Peyer's patch (tissue), 4 donors: ENCODE measurements around the gene NR5A1. TPM values are rescaled to one million over a fixed set of nuclear protein-coding genes. Genes with fewer than 3 reads are reported as not detected.

Source experiments
- DNase-seq, 3 donors: peaks; one replicate each; pipeline ENCODE4 v3.0.0-alpha.2; 2017 to 2019
- H3K27ac ChIP-seq, 4 donors: fragments of 200-600 bp; sonication (generic); one replicate each; pipeline ENCODE4 v1.5.1; 2016 to 2019
- H3K27me3 ChIP-seq, 2 donors: fragments of 200-600 bp; sonication (generic); one replicate each; pipeline ENCODE4 v1.5.1; 2019
- H3K36me3 ChIP-seq, 3 donors: fragments of 200-600 bp; sonication (generic); one replicate each; pipeline ENCODE4 v1.5.1; 2016 to 2019
- H3K4me1 ChIP-seq, 4 donors: fragments of 200-600 bp; sonication (generic); one replicate each; pipeline ENCODE4 v1.5.1; 2016 to 2019
- H3K4me3 ChIP-seq, 4 donors: fragments of 200-600 bp; sonication (generic); 1 replicate in 3 of 4; 2 replicates in 1 of 4; pipeline ENCODE4 v1.5.1; 2016 to 2019; ENCODE audit warnings: mild to moderate bottlenecking in 1 of 4
- H3K9me3 ChIP-seq, 4 donors: fragments of 200-600 bp; sonication (generic); one replicate each; pipeline ENCODE4 v1.5.1; 2016 to 2019; ENCODE audit warnings: mild to moderate bottlenecking in 1 of 4
- POLR2A ChIP-seq, 2 donors: fragments of 450-650 bp; IDR thresholded peaks; one replicate each; pipeline ENCODE4 v1.5.1; 2017; ENCODE audit warnings: antibody characterized with exemption in 2 of 2, mild to moderate bottlenecking in 2 of 2, moderate library complexity in 2 of 2
- total RNA-seq, 4 donors: library from RNA; depleted of rRNA; stranded (reverse); fragments of >200 nt; gene quantifications; one replicate each; pipeline ENCODE4 v1.1.0, GENCODE V29; 2016
- TF ChIP-seq, protein P1 (sequence below), 6 experiments: fragments of 450-650 bp in 4 of 6; fragments of 200-600 bp in 2 of 6; sonication (generic) in 1 of 6; IDR thresholded peaks; one replicate each; pipeline ENCODE4 v1.5.1; 2017 to 2019; ENCODE audit warnings: antibody characterized with exemption in 6 of 6, mild to moderate bottlenecking in 3 of 6, moderate library complexity in 1 of 6

Gene NR5A1
- total RNA-seq, 4 donors from 2014 or later: 0.18 TPM; not detected in 3

GRCh38 chr9:124505006-124505900, 1.9 kb downstream of the NR5A1 start:
- TF ChIP-seq, protein P1, sequence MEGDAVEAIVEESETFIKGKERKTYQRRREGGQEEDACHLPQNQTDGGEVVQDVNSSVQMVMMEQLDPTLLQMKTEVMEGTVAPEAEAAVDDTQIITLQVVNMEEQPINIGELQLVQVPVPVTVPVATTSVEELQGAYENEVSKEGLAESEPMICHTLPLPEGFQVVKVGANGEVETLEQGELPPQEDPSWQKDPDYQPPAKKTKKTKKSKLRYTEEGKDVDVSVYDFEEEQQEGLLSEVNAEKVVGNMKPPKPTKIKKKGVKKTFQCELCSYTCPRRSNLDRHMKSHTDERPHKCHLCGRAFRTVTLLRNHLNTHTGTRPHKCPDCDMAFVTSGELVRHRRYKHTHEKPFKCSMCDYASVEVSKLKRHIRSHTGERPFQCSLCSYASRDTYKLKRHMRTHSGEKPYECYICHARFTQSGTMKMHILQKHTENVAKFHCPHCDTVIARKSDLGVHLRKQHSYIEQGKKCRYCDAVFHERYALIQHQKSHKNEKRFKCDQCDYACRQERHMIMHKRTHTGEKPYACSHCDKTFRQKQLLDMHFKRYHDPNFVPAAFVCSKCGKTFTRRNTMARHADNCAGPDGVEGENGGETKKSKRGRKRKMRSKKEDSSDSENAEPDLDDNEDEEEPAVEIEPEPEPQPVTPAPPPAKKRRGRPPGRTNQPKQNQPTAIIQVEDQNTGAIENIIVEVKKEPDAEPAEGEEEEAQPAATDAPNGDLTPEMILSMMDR (IDR thresholded peaks at IDR 0.05): no peak
- no peak for TF ChIP-seq POLR2A (IDR thresholded peaks at IDR 0.05)
- Histone ChIP-seq H3K27me3 (peaks cover 0 to 30% of the 10 kb centered on the region in 2 donors), H3K27ac (no peak overlapping the region), H3K9me3 (no peaks in the 10 kb centered on the region), H3K4me3 (peak overlapping the region in 2 of 4 donors; percentile 17 to 27), H3K36me3 (no peaks in the 10 kb centered on the region), H3K4me1 (peaks cover 0 to 20% (median 4%) of the 10 kb centered on the region in 4 donors)
- no peak for DNase-seq

DNA sequence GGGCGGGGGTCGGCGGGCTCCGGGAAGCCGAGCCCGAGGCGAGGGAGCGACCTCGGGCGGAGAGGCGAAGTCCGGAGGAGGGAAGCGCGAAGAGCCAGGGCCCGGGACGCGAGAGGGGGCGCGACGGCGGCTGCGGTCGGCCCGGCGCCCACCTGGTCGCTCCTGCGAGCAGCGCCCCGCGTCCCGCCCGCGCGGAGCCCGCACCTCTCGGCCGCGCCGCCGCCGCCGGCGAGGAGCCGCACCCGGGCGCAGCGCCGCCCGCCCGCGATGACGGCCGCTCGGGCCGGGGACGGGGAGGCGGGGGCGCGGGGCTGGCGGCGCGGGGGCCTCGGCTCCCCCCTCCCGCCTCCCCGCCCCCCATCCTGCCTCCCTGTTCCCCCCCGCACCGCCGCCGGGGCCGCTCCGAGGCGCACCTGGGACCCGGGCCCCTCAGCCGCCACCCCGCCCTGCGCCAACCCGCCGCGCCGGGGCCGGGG, 2.6 kb downstream of the NR5A1 start:
- H3K36me3 ChIP-seq: no peaks in the 10 kb centered on the region
- peaks cover 0 to 30% of the 10 kb centered on the region in 2 donors for H3K27me3 ChIP-seq
- peak overlapping the region in 2 of 4 donors; percentile 21 to 33 for H3K4me3 ChIP-seq
- TF ChIP-seq, protein P1 (IDR thresholded peaks at IDR 0.05): no peak
- TF ChIP-seq POLR2A (IDR thresholded peaks at IDR 0.05): no peak
- no peak overlapping the region for H3K27ac ChIP-seq
- no peaks in the 10 kb centered on the region for H3K9me3 ChIP-seq
- H3K4me1 ChIP-seq: peaks cover 0 to 20% (median 4%) of the 10 kb centered on the region in 4 donors
- DNase-seq: no peak

GRCh38 chr9:124503713-124504529, 3.3 kb downstream of the NR5A1 start:
- Histone ChIP-seq H3K9me3 (no peaks in the 10 kb centered on the region), H3K4me3 (peak overlapping the region in 2 of 4 donors; percentile 21 to 33), H3K27ac (no peak overlapping the region), H3K4me1 (peaks cover 0 to 20% (median 4%) of the 10 kb centered on the region in 4 donors), H3K36me3 (no peaks in the 10 kb centered on the region), H3K27me3 (peaks cover 0 to 30% of the 10 kb centered on the region in 2 donors)
- TF ChIP-seq, protein P1 (IDR thresholded peaks at IDR 0.05): no peak
- DNase-seq: no peak

DNA sequence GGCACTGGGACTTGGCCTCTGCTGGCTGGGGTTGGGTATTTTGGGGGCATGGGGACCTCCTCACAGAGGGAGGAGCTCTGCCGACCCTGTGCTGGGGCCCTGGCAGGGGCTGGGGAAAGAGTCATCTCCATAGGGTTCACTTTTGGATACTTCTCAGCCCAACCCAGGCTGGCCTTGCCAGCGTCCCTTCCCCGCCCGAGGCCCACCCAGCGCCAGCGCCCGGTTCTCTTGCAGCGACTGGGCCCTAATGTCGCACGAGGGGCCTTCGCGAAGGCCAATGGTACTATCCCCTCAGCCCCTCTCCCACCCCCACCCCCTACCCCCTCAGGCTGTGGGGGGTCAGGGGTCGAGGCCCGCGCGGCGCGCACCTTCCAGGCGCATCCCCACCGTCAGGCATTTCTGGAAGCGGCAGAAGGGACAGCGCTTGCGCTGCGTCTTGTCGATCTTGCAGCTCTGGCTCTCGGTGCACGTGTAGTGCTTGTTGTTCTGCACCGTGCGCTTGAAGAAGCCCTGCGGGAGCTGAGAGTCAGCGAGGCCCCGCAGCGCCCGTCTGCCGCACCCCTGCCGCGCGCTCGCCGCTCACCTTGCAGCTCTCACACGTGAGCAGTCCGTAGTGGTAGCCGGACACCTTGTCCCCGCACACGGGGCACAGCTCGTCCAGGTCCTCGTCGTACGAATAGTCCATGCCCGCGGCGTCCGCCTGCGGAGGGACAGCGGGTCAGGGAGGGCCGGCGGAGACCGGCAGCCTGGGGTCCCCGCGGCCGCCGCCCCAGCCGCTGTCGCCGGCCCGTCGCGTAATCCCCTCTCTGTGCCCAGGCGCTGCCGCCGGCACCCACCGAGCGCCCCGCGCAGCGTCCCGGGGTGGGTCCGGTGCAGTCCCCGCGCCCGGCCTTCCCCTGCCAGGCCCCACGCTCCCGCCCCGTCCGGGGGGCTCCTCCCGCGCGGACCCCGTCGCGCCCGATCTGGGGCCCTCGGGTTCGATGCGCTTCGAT, 4.2 kb downstream of the NR5A1 start:
- Histone ChIP-seq H3K27me3 (peaks cover 0 to 30% of the 10 kb centered on the region in 2 donors), H3K36me3 (no peaks in the 10 kb centered on the region), H3K27ac (no peak overlapping the region), H3K9me3 (no peaks in the 10 kb centered on the region), H3K4me3 (no peak overlapping the region), H3K4me1 (peaks cover 0 to 20% (median 4%) of the 10 kb centered on the region in 4 donors)
- no peak for DNase-seq
- TF ChIP-seq, protein P1 (IDR thresholded peaks at IDR 0.05): no peak
- no peak for TF ChIP-seq POLR2A (IDR thresholded peaks at IDR 0.05)
